CD4-positive, CD25-positive, alpha-beta regulatory T cell (primary cell): ENCODE measurements around the gene MAPK8. TPM values are rescaled to one million over a fixed set of nuclear protein-coding genes. Genes with fewer than 3 reads are reported as not detected.

Source experiments
- ATAC-seq, 2 donors: fragments of 150-1000 bp; cut with Tn5 transposase; one replicate each; pipeline ENCODE4 v1.10.0; 2021; ENCODE audit warnings: low read depth in 2 of 2, moderate number of reproducible peaks in 2 of 2, moderate library complexity in 1 of 2
- DNase-seq, 3 donors: peaks; one replicate each; pipeline versions ENCODE4 v3.0.0 to v3.0.0-alpha.2; 2012 to 2022; ENCODE audit warnings: mixed read lengths in 1 of 3
- H3K27ac ChIP-seq: one replicate; pipeline ENCODE4 v1.7.0; 2013; ENCODE audit warnings: mild to moderate bottlenecking, low read length; ENCODE audit not compliant: insufficient read depth, poor library complexity, severe bottlenecking
- H3K27me3 ChIP-seq: one replicate; pipeline ENCODE4 v1.7.0; 2013; ENCODE audit warnings: low read length; ENCODE audit not compliant: control insufficient read depth, insufficient read depth
- H3K36me3 ChIP-seq: one replicate; pipeline ENCODE4 v1.7.0; 2013; ENCODE audit warnings: mild to moderate bottlenecking, low read length, moderate library complexity; ENCODE audit not compliant: control insufficient read depth, insufficient read depth
- H3K4me1 ChIP-seq: 2 replicates; pipeline ENCODE4 v1.7.0; 2013; ENCODE audit warnings: mild to moderate bottlenecking, low read length; ENCODE audit not compliant: insufficient read depth, control insufficient read depth, poor library complexity, severe bottlenecking
- H3K4me3 ChIP-seq: one replicate; pipeline ENCODE4 v1.7.0; 2013; ENCODE audit warnings: low read depth, mild to moderate bottlenecking, low read length, moderate library complexity
- H3K9me3 ChIP-seq, 2 experiments: 1 replicate in 1 of 2; 2 replicates in 1 of 2; pipeline ENCODE4 v1.7.0; 2013; ENCODE audit warnings: low read length in 2 of 2, mild to moderate bottlenecking in 1 of 2, moderate library complexity in 1 of 2; ENCODE audit not compliant: control insufficient read depth in 2 of 2
- H3K27ac Mint-ChIP-seq, 3 donors: one replicate each; pipeline ENCODE4 v1.8.0; 2020 to 2022; ENCODE audit warnings: mild to moderate bottlenecking in 3 of 3, mixed read lengths in 3 of 3, moderate library complexity in 2 of 3
- H3K27me3 Mint-ChIP-seq: one replicate; pipeline ENCODE4 v1.8.0; 2022; ENCODE audit warnings: mild to moderate bottlenecking, mixed read lengths
- H3K36me3 Mint-ChIP-seq: one replicate; pipeline ENCODE4 v1.8.0; 2020; ENCODE audit warnings: mixed read lengths
- H3K4me1 Mint-ChIP-seq, 4 donors: one replicate each; pipeline ENCODE4 v1.8.0; 2020 to 2022; ENCODE audit warnings: mixed read lengths in 4 of 4, mild to moderate bottlenecking in 1 of 4
- H3K4me3 Mint-ChIP-seq, 4 donors: one replicate each; pipeline ENCODE4 v1.8.0; 2020 to 2022; ENCODE audit warnings: mild to moderate bottlenecking in 4 of 4, mixed read lengths in 4 of 4, moderate library complexity in 3 of 4
- H3K9me3 Mint-ChIP-seq, 7 donors: one replicate each; pipeline ENCODE4 v1.8.0; 2020 to 2022; ENCODE audit warnings: mixed read lengths in 7 of 7, mild to moderate bottlenecking in 3 of 7, moderate library complexity in 2 of 7
- polyA plus RNA-seq, 4 donors: library from polyadenylated mRNA; unstranded; fragments of 300-500 nt; fragmentation: Illumina TruSeq; gene quantifications; one replicate each; pipeline ENCODE4 v1.2.3, GENCODE V29; 2021
- total RNA-seq: library from RNA; stranded (reverse); gene quantifications from one replicate; pipeline ENCODE4 v1.2.3, GENCODE V29; 2022

The MAPK8 gene
- total and polyA plus RNA-seq, 5 donors from 2014 or later, result 19.8 to 34.5 (median 22.9) TPM

DNA sequence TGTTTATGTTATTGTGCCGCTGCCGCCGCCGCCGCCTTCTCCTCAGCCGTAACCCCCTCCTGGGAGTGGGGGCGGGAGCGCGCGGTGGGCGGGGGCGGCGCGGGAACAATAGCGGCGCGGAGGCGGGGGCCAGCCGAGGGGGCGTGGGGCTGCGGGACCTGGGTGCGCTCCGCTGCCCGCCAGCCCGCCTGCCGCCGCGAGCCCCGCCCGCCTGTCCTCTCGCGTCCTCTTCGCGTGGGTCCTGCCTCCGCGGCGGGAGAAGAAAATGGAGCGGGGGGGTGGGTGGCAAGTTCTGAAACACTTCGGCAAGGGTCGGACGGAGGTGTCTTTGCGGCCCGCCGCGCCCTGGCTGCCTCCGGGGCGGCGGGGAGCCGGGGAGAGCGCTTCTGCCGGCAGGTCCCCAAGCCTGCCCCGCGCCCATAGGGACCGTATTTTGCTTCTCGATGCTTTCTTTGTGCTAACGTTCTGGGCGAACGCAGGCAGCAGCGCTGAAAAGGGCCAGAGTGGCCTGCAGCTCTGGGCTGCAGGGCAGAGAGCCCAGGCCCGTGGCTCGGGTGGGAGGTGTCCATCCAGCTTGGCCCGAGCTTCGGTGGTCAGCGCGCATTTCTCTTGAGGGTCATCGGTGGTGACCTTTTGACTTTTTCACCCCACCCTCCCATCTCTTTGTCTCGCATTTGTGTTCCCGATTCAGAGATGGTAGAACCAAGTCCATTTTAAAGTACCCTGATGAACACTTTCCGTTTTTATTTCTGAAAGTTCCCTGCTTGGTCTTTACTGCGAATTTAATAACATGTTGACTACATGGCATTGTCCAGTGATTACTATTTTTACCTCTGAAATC, 613 bp downstream of the MAPK8 start:
- H3K4me3 ChIP-seq, result peak overlapping the region; percentile 85

DNA sequence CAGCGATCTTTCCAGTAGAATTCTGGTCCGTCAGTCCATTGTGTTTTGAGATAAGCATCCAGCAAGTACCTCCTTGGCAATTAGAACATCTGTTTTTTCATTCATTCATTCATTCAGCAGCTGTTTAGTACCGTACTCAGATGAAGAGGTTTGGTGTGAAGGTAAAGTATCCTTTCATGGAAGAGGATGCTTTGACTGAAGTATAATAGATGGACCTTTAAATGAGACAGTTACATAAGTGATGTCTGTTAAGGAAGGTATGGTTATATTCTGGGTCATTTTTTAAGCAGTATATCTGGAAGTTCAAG, 1.2 kb downstream of the MAPK8 start:
- H3K36me3 Mint-ChIP-seq, result no peaks in the 10 kb centered on the region
- Histone ChIP-seq H3K27ac (no peak overlapping the region), H3K9me3 (no peaks in the 10 kb centered on the region), H3K4me1 (peaks cover 13% of the 10 kb centered on the region), H3K36me3 (no peaks in the 10 kb centered on the region), H3K4me3 (peak overlapping the region; percentile 85), H3K27me3 (no peaks in the 10 kb centered on the region)
- no peak for ATAC-seq
- DNase-seq, result no peak
- peaks cover 5% of the 10 kb centered on the region for H3K27me3 Mint-ChIP-seq
- H3K27ac Mint-ChIP-seq, result peak overlapping the region; percentile 74 to 80 (median 78)
- H3K4me3 Mint-ChIP-seq, result peak overlapping the region; percentile 88 to 97 (median 92)
- no peaks in the 10 kb centered on the region for H3K9me3 Mint-ChIP-seq
- peaks cover 24 to 44% (median 38%) of the 10 kb centered on the region in 4 donors for H3K4me1 Mint-ChIP-seq

More for the DNA sequence above, 613 bp downstream of the MAPK8 start:
- Histone ChIP-seq H3K27ac (peak overlapping the region; percentile 90), H3K36me3 (no peaks in the 10 kb centered on the region), H3K27me3 (no peaks in the 10 kb centered on the region), H3K4me1 (peaks cover 13% of the 10 kb centered on the region), H3K9me3 (no peaks in the 10 kb centered on the region)
- no peaks in the 10 kb centered on the region for H3K36me3 Mint-ChIP-seq
- H3K4me1 Mint-ChIP-seq, result peaks cover 21 to 40% (median 35%) of the 10 kb centered on the region in 4 donors
- H3K9me3 Mint-ChIP-seq, result no peaks in the 10 kb centered on the region
- peak overlapping the region; percentile 88 to 97 (median 92) for H3K4me3 Mint-ChIP-seq
- ATAC-seq (peak; percentile 40), DNase-seq (peak in 2 of 3 donors; percentile 65 to 76)
- H3K27ac Mint-ChIP-seq, result peak overlapping the region; percentile 74 to 80 (median 78)
- H3K27me3 Mint-ChIP-seq, result peaks cover 5% of the 10 kb centered on the region

DNA sequence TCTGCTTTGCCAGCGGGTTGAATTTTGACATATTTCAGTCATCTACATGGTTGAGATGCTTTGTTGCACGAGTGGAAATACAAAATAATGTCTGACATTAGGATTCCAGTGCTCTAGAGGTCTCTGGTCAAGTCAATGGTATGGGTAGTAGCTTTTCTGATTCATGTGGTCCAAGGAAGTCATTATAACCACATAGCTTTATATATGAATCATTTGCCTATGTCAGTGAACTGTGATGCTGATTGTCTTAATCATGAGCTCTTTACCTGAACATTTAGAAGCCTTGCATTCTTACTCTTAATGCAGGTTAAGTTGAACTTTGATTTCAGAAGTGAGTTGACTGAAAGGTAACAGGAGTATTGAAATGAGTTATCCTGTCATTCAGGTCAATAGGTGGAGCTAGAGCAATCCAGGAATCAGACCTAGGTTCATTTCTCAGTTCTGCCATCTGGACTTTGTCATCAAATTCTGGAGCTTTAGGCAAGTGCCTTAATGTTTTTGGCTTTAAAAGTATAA, 3.3 kb downstream of the MAPK8 start:
- DNase-seq (peak in 2 of 3 donors; percentile 22 to 49), ATAC-seq (no peak)
- H3K27ac Mint-ChIP-seq, result no peak overlapping the region
- Histone ChIP-seq H3K36me3 (no peaks in the 10 kb centered on the region), H3K27ac (no peak overlapping the region), H3K4me1 (peaks cover 13% of the 10 kb centered on the region), H3K4me3 (no peak overlapping the region), H3K27me3 (no peaks in the 10 kb centered on the region), H3K9me3 (no peaks in the 10 kb centered on the region)
- H3K9me3 Mint-ChIP-seq, result no peaks in the 10 kb centered on the region
- peaks cover 27 to 58% (median 49%) of the 10 kb centered on the region in 4 donors for H3K4me1 Mint-ChIP-seq
- no peaks in the 10 kb centered on the region for H3K36me3 Mint-ChIP-seq
- H3K27me3 Mint-ChIP-seq, result no peaks in the 10 kb centered on the region
- peak overlapping the region in 3 of 4 donors; percentile 7 to 84 (median 71) for H3K4me3 Mint-ChIP-seq

GRCh38 chr10:48314107-48314506, 7.6 kb downstream of the MAPK8 start:
- H3K27ac ChIP-seq, result no peak overlapping the region
- H3K4me3 ChIP-seq, result no peak overlapping the region
- Mint-ChIP-seq H3K27me3 (no peaks in the 10 kb centered on the region), H3K36me3 (no peaks in the 10 kb centered on the region), H3K4me1 (peaks cover 19 to 53% (median 39%) of the 10 kb centered on the region in 4 donors), H3K4me3 (no peak overlapping the region), H3K9me3 (no peaks in the 10 kb centered on the region), H3K27ac (no peak overlapping the region)
- no peaks in the 10 kb centered on the region for H3K36me3 ChIP-seq
- no peak for DNase-seq
- no peaks in the 10 kb centered on the region for H3K9me3 ChIP-seq
- ATAC-seq, result no peak
- no peaks in the 10 kb centered on the region for H3K4me1 ChIP-seq
- H3K27me3 ChIP-seq, result no peaks in the 10 kb centered on the region

DNA sequence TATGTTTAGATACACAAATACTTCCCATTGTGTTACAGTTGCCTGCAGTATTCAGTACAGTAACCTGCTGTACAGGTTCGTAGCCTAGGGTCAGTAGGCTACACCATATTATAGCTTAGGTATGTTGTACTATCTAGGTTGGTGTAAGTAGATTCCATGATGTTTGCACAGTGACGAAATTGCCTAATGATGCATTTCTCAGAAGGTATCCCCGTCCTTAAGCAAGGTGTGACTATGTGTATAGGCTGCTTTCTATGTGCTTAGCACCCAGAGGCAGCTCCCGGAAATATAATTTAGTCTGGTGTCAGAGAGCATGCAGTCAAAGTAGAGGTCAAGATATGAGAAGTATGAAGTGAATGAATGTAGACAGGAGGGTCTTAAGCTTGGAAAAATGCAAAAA, 9.8 kb downstream of the MAPK8 start:
- Histone ChIP-seq H3K27me3 (no peaks in the 10 kb centered on the region), H3K36me3 (no peaks in the 10 kb centered on the region), H3K4me3 (no peak overlapping the region), H3K9me3 (no peaks in the 10 kb centered on the region), H3K4me1 (no peaks in the 10 kb centered on the region), H3K27ac (no peak overlapping the region)
- DNase-seq (no peak), ATAC-seq (no peak)
- peaks cover 19 to 43% (median 26%) of the 10 kb centered on the region in 4 donors for H3K4me1 Mint-ChIP-seq
- no peaks in the 10 kb centered on the region for H3K9me3 Mint-ChIP-seq
- no peak overlapping the region for H3K4me3 Mint-ChIP-seq
- H3K27ac Mint-ChIP-seq, result no peak overlapping the region
- H3K36me3 Mint-ChIP-seq, result no peaks in the 10 kb centered on the region
- H3K27me3 Mint-ChIP-seq, result no peaks in the 10 kb centered on the region

GRCh38 chr10:48317321-48317990, 11.0 kb downstream of the MAPK8 start:
- H3K4me3 Mint-ChIP-seq, result no peak overlapping the region
- ATAC-seq (no peak), DNase-seq (no peak)
- Histone ChIP-seq H3K4me3 (no peak overlapping the region), H3K9me3 (no peaks in the 10 kb centered on the region), H3K36me3 (no peaks in the 10 kb centered on the region), H3K27ac (no peak overlapping the region), H3K27me3 (no peaks in the 10 kb centered on the region), H3K4me1 (no peaks in the 10 kb centered on the region)
- H3K27me3 Mint-ChIP-seq, result no peaks in the 10 kb centered on the region
- H3K27ac Mint-ChIP-seq, result no peak overlapping the region
- H3K4me1 Mint-ChIP-seq, result peaks cover 13 to 39% (median 21%) of the 10 kb centered on the region in 4 donors
- H3K36me3 Mint-ChIP-seq, result no peaks in the 10 kb centered on the region
- no peaks in the 10 kb centered on the region for H3K9me3 Mint-ChIP-seq

DNA sequence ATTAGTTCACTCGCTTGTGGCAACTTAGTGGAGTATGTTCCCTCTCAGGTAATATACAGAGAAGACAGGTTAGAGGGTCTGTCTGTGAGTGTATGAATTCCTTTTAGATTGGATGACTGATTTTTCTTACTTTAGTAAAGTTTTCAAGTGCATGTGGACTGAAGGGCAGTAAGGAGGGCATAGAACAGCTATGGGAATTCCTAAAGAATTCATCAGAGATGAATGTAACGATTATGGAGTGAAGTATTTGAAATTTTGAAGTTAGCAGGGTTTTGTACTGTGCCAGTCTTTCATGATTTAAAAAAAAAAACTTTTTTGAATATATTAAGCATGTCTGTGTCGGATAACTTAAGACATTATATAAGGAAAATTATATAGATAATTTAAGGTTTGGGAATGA, 15.5 kb downstream of the MAPK8 start:
- Histone ChIP-seq H3K9me3 (no peaks in the 10 kb centered on the region), H3K4me1 (no peaks in the 10 kb centered on the region), H3K36me3 (no peaks in the 10 kb centered on the region), H3K27ac (no peak overlapping the region), H3K4me3 (no peak overlapping the region), H3K27me3 (no peaks in the 10 kb centered on the region)
- peaks cover 3% of the 10 kb centered on the region for H3K36me3 Mint-ChIP-seq
- peaks cover 5 to 55% (median 36%) of the 10 kb centered on the region in 4 donors for H3K4me1 Mint-ChIP-seq
- no peak overlapping the region for H3K27ac Mint-ChIP-seq
- H3K4me3 Mint-ChIP-seq, result no peak overlapping the region
- H3K9me3 Mint-ChIP-seq, result peaks cover 0 to 3% (median 0%) of the 10 kb centered on the region in 7 donors
- no peaks in the 10 kb centered on the region for H3K27me3 Mint-ChIP-seq
- DNase-seq (no peak), ATAC-seq (no peak)
